ENCODE data around the gene ZMIZ1.

DNA sequence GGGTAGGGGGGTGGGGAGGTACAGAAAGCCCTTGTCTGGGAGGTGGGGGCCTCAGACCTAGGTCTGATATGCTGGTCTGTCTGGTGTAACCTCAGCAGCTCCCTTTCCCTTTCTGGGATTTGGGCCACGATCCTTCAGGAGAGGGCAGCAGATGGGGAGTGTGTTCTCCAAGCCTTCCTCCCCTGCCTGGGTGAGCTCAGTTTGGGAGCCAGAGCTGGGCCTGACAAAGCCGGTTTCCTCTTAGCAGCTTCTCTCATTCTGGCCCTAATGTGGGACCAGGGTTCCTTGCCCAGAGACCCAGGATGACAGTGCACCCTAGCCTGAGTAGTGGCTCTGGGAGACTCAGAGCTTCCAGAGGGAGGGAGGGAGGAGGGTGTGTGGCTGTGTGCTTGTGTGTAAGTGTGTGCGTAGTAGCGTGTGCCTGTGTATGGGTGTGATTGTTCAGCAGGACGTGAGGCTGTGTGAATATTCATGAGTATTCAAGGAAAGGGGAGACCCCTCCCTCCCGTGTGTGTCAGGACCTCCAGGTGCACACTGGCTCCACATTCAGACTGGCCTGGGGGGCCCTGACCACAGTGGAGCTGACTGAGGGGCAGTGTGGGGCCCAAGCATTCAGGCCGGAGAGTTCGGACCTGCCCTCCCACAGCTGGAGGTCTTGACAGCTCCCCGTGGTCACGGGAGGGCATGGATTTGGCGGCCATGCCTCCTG lies 96.5 kb downstream of the ZMIZ1 start:
- TF ChIP-seq CTCF (IDR thresholded peaks at IDR 0.05), result no peak
- no peak for TF ChIP-seq POLR2A (IDR thresholded peaks at IDR 0.05)

All from lower leg skin (tissue), 3 donors.